SJCRH30 (cell line): Measurements from ENCODE around the gene ANKHD1. TPM values are rescaled to one million over a fixed set of nuclear protein-coding genes. Genes with fewer than 3 reads are reported as not detected.

ENCODE experiments used
- DNase-seq, 2 experiments: peaks; one replicate each; pipeline ENCODE4 v3.0.0-alpha.2; 2015 to 2020
- H3K27ac ChIP-seq: fragments of 250-450 bp; sonication (Bioruptor Pico); 2 replicates; pipeline ENCODE4 v1.5.1; 2020; ENCODE audit warnings: mild to moderate bottlenecking, moderate library complexity
- H3K27me3 ChIP-seq: fragments of 250-450 bp; sonication (Bioruptor Pico); 2 replicates; pipeline ENCODE4 v1.5.1; 2020; ENCODE audit warnings: mild to moderate bottlenecking, moderate library complexity
- H3K36me3 ChIP-seq: fragments of 250-450 bp; sonication (Bioruptor Pico); 2 replicates; pipeline ENCODE4 v1.5.1; 2020; ENCODE audit warnings: mild to moderate bottlenecking, moderate library complexity
- H3K4me1 ChIP-seq: fragments of 250-450 bp; sonication (Bioruptor Pico); 2 replicates; pipeline ENCODE4 v1.5.1; 2020; ENCODE audit warnings: mild to moderate bottlenecking, moderate library complexity
- H3K4me3 ChIP-seq: fragments of 250-450 bp; sonication (Bioruptor Pico); 2 replicates; pipeline ENCODE4 v1.5.1; 2020; ENCODE audit warnings: mild to moderate bottlenecking, moderate library complexity
- H3K9me3 ChIP-seq: fragments of 250-450 bp; sonication (Bioruptor Pico); replicated peaks from 2 replicates; pipeline ENCODE4 v1.5.1; 2020; ENCODE audit warnings: mild to moderate bottlenecking, moderate library complexity
- total RNA-seq: library from RNA; depleted of rRNA; stranded (reverse); fragments of >200 nt; shearing (Covaris generic); gene quantifications from 2 replicates; pipeline ENCODE4 v1.2.3, GENCODE V29; 2014

ANKHD1 gene
- total RNA-seq, 1 experiment from 2014 or later: 106 TPM

DNA sequence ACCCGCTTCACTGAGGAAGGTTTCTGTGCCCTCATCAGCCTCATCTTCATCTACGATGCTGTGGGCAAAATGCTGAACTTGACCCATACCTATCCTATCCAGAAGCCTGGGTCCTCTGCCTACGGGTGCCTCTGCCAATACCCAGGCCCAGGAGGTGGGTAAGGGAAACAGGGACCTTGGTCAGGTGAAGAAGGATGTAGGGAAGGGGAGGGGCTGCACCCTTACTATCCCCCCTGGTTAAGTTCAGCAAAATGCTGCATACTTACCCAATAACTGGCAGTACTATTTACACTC, 37.2 kb upstream of the ANKHD1 start:
- Histone ChIP-seq H3K9me3 (no peaks in the 10 kb centered on the region), H3K4me1 (no peaks in the 10 kb centered on the region), H3K27ac (no peak overlapping the region), H3K36me3 (no peaks in the 10 kb centered on the region), H3K4me3 (no peak overlapping the region), H3K27me3 (no peaks in the 10 kb centered on the region; the same call in 1 of the 2 replicates)
- no peak for DNase-seq

DNA sequence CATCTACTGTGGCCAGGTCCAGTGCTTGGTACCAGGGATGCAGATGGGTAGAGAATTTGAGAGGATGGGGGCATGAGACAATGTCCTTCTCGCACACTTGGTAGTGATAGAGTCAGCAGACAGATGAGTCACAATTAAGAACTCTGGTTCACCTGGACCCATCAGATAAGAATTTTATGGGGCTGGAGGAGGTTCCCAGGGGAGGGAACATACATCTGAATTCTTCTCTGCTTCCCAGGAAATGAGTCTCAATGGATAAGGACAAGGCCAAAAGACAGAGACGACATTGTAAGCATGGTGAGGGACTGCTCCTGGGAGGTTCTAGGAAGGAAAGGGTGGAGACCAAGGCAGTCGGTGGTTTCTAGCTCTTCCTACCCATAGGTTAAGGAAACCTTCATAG, 36.4 kb upstream of the ANKHD1 start:
- Histone ChIP-seq H3K4me1 (no peaks in the 10 kb centered on the region), H3K27me3 (no peaks in the 10 kb centered on the region; the same call in 1 of the 2 replicates), H3K4me3 (no peak overlapping the region), H3K36me3 (no peaks in the 10 kb centered on the region), H3K9me3 (no peaks in the 10 kb centered on the region), H3K27ac (no peak overlapping the region)
- DNase-seq: no peak

DNA sequence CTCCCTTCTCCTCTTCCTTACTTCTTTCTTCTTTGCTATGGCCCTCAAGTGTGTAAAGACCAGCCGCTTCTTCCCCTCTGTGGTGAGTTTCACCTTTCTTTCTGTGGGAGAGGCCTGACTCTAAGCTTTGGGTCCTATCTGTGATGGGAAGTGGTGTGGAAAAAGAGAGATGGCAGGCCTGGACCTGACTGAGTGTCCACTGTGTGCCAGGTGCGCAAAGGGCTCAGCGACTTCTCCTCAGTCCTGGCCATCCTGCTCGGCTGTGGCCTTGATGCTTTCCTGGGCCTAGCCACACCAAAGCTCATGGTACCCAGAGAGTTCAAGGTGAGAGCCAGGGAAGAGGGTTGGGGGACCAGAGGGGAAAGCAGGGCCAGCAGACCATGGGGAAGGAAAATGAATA, 35.7 kb upstream of the ANKHD1 start:
- H3K4me3 ChIP-seq: no peak overlapping the region
- no peaks in the 10 kb centered on the region for H3K4me1 ChIP-seq
- no peaks in the 10 kb centered on the region for H3K36me3 ChIP-seq
- H3K27ac ChIP-seq: no peak overlapping the region
- H3K9me3 ChIP-seq: no peaks in the 10 kb centered on the region
- DNase-seq: no peak
- no peaks in the 10 kb centered on the region; the same call in 1 of the 2 replicates for H3K27me3 ChIP-seq

DNA sequence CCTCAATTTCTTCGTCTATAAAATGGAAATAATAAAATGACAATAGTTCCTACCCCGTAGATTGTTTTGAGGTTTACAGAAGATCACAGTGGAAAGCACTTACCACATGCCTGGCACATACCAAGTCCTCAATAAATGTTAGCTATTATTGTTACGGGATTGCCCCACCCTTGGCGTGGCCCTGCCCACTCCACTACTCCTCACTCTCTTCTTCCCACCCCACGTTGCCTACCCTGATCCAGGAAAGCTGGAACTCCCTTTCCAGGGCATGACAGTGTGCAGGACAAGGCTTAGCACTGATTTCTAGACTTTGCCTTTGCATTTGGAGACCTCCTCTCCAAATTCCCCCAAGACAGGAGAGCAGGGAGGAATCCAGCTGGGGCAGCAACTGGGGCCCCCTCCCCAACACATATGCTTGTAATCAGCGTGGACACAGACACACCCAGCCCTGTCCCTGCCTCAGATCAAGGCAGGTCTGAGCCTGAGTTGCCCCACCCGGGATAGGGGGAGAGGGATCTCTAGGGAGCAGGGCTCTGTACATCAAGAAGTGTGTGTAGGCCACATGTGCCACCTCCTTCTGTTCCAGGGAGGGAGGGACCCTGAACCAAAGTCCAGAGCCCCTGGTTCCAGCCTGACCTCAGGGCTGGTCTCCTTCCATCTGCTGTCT, 34.9 kb upstream of the ANKHD1 start:
- H3K4me1 ChIP-seq: no peaks in the 10 kb centered on the region
- H3K27me3 ChIP-seq: no peaks in the 10 kb centered on the region; the same call in 1 of the 2 replicates
- no peak overlapping the region for H3K27ac ChIP-seq
- no peak for DNase-seq
- no peaks in the 10 kb centered on the region for H3K9me3 ChIP-seq
- H3K4me3 ChIP-seq: no peak overlapping the region
- no peaks in the 10 kb centered on the region for H3K36me3 ChIP-seq

DNA sequence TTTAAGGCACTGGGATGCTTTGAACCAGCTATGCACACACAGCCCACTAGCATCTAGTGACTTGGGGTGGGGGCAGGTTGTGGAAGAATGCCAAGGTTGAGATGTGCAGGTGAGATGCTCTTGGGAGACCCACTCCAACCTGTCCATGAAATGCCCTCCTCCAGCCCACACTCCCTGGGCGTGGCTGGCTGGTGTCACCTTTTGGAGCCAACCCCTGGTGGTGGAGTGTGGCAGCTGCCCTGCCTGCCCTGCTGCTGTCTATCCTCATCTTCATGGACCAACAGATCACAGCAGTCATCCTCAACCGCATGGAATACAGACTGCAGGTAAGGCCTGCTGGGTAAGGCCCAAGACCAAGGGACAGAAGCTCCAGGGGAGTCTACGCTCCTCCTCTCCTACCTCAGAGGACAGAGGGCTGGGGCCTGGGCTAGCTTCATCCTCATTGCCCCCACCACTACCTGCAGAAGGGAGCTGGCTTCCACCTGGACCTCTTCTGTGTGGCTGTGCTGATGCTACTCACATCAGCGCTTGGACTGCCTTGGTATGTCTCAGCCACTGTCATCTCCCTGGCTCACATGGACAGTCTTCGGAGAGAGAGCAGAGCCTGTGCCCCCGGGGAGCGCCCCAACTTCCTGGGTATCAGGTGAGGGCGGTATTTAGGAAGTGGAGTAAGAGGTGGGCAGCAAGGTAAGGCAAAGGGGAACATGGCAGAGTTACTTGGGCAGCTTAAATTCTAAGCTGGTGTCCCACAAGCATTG, 34.2 kb upstream of the ANKHD1 start:
- no peak for DNase-seq
- H3K36me3 ChIP-seq: no peaks in the 10 kb centered on the region
- H3K27me3 ChIP-seq: no peaks in the 10 kb centered on the region; the same call in 1 of the 2 replicates
- H3K4me3 ChIP-seq: no peak overlapping the region
- no peak overlapping the region for H3K27ac ChIP-seq
- H3K4me1 ChIP-seq: no peaks in the 10 kb centered on the region
- no peaks in the 10 kb centered on the region for H3K9me3 ChIP-seq

DNA sequence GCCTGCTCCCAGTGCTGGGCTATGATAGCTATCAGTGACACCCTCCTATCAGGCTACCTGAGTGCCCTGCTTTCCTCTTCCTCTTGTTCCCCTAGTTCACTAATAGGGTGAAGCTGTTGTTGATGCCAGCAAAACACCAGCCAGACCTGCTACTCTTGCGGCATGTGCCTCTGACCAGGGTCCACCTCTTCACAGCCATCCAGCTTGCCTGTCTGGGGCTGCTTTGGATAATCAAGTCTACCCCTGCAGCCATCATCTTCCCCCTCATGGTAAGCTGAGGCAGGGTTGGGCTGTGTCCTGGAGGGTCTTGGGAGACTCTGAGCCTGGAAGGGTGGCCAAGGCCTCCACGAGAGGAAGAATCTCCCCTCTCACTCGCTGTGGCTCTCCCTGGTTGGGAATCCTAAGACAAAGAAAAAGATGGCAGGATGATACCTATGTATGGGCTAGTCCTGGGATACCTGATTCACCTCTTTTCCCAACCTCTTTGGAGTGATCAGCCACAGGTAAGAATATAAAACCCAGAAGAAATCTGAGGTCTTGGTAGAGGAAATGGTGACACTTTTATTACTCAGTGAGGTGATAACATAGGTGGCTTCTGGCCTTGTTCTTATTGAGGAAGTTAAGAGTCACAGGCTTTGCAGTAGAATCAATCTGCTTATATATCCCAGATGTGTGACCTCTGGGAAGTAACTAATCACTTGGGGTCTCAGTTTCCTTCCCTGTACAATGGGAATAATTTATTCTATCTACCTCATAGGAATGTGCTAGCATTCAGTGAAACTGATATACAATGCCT, 30.1 kb upstream of the ANKHD1 start:
- no peaks in the 10 kb centered on the region for H3K9me3 ChIP-seq
- H3K27me3 ChIP-seq: no peaks in the 10 kb centered on the region; the same call in 1 of the 2 replicates
- DNase-seq: no peak
- H3K27ac ChIP-seq: no peak overlapping the region
- no peak overlapping the region for H3K4me3 ChIP-seq
- H3K4me1 ChIP-seq: peaks cover 3% of the 10 kb centered on the region; the same call in 1 of the 2 replicates
- no peaks in the 10 kb centered on the region for H3K36me3 ChIP-seq

DNA sequence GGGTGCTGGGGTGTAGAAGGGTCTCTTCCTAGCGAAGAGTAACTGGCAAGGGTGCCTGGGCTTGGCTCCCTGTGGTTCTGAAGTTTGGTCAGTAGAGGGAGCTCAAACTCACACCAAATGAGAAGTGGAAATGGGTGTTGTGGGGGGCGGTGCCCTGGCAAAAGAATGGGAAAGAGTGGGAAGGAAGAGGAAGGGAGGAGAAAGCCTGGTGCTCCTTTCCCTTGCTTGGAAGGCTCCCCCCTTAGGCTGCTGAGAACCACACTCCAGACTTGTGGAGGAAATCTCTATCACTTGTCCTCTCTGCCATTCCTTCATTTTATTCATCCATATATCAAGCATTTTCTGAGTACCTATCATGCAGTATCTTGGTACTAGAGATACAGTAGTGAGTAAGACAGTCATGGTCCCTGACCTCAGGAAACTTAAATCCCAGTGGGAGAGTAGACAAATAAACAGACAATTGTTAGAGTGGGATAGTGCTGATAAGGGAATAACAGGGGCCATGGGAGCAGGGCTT, 28.6 kb upstream of the ANKHD1 start:
- H3K36me3 ChIP-seq: no peaks in the 10 kb centered on the region
- no peaks in the 10 kb centered on the region for H3K9me3 ChIP-seq
- H3K4me1 ChIP-seq: peaks cover 3% of the 10 kb centered on the region; the same call in 1 of the 2 replicates
- no peak overlapping the region for H3K27ac ChIP-seq
- no peaks in the 10 kb centered on the region; the same call in 1 of the 2 replicates for H3K27me3 ChIP-seq
- no peak overlapping the region for H3K4me3 ChIP-seq
- peak; percentile 81 to 89 for DNase-seq

DNA sequence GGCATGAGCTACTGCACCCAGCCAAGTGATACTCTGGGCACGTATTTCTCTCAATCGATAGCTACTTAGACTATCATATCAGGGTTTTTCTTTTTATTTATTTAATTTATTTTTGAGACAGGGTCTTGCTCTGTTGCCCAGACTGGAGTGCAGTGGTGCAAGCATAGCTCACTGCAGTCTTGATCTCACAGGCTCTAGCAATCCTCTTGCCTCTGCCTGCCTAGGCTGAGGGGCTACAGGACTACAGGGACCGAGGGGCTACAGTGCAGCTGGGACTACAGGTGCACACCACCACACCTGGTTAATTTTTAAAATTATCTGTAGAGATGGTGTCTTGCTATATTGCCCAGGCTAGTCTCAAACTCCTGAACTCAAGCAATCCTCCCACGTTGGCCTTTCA, 20.3 kb upstream of the ANKHD1 start:
- H3K4me3 ChIP-seq: no peak overlapping the region
- DNase-seq: no peak
- H3K36me3 ChIP-seq: no peaks in the 10 kb centered on the region
- no peaks in the 10 kb centered on the region for H3K9me3 ChIP-seq
- no peak overlapping the region for H3K27ac ChIP-seq
- no peaks in the 10 kb centered on the region for H3K4me1 ChIP-seq
- H3K27me3 ChIP-seq: no peaks in the 10 kb centered on the region

DNA sequence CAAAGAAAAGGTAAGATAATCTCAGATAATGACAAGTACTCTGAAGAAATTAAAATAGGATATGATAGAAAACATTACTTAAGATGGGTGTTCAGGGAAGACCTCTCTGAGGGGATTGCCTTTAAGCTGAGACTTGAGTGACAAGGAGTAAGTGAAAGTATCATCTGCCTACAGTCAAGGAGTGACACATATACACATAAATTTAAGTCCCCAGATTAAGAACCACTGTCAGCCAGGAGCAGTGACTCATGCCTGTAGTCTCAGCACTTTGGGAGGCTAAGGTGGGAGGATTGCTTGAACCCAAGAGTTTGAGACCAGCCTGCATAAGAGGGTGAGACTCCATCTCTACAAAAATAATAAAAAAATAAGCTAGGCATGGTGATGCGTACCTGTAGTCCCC, 19.7 kb upstream of the ANKHD1 start:
- H3K36me3 ChIP-seq: no peaks in the 10 kb centered on the region
- H3K9me3 ChIP-seq: no peaks in the 10 kb centered on the region
- DNase-seq: no peak
- H3K4me3 ChIP-seq: no peak overlapping the region
- H3K4me1 ChIP-seq: no peaks in the 10 kb centered on the region
- H3K27ac ChIP-seq: no peak overlapping the region
- H3K27me3 ChIP-seq: no peaks in the 10 kb centered on the region

DNA sequence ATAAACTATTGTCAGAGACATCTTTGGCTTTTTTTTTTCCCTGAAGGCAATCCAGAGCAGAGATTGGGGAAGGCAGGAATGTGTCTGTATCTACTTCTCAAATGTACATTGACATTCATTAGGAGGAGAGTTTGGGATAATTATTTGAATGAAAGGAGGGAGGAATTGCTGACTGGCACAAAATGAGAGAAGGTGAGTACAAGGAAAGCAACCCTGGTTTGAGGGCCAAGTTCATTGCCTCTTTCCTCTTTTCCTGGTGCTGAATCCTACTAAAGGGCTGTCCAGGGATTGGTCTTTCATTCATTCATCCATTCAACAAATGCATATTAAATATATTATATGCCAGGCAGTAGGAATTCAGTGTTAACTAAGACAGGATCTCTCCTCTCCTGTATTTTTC, 18.8 kb upstream of the ANKHD1 start:
- Histone ChIP-seq H3K27me3 (no peaks in the 10 kb centered on the region), H3K4me1 (no peaks in the 10 kb centered on the region), H3K27ac (no peak overlapping the region), H3K4me3 (no peak overlapping the region), H3K36me3 (no peaks in the 10 kb centered on the region), H3K9me3 (no peaks in the 10 kb centered on the region)
- DNase-seq: no peak

DNA sequence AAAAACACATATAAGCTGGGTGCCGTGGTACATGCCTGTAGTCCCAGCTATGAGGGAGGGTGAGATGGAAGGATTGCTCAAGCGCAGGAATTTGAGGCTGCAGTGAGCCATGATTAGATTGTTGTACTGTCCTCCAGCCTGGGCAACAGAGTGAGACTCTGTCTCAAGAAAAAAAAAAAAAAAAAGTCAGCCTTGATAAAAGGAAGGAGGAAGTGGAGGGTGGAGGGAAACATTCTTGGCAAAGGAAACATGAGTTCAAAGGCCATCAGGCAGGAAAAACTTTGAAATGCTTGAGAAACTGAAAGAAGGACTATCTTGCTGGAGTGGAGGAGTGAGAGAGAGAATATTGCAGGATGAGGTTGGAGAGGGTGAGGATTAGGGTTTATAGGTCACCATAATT, 18.3 kb upstream of the ANKHD1 start:
- no peaks in the 10 kb centered on the region for H3K36me3 ChIP-seq

DNA sequence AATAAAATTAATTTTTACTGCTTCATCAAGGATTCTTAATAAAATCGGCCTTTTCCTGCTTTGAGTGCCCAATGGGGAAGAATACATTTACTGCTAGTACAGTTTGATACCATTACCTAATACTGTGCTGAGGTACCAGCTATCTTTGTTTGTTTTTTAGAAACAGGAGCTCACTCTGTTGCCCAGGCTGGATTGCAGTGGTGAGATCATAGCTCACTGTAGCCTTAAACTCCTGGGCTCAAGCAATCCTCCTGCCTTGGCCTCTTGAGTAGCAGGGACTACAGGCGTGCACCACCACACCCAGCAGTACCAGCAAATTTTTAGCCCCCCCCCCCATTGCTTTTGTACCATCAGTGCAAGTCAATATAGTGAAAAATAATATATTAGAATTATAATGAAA, 13.6 kb upstream of the ANKHD1 start:
- no peaks in the 10 kb centered on the region for H3K9me3 ChIP-seq
- DNase-seq: no peak
- no peak overlapping the region for H3K27ac ChIP-seq
- H3K4me3 ChIP-seq: no peak overlapping the region
- no peaks in the 10 kb centered on the region for H3K27me3 ChIP-seq
- H3K36me3 ChIP-seq: no peaks in the 10 kb centered on the region
- H3K4me1 ChIP-seq: no peaks in the 10 kb centered on the region

More for the DNA sequence above, 18.3 kb upstream of the ANKHD1 start:
- no peaks in the 10 kb centered on the region for H3K9me3 ChIP-seq
- no peak overlapping the region for H3K27ac ChIP-seq
- no peak for DNase-seq
- no peak overlapping the region for H3K4me3 ChIP-seq
- H3K27me3 ChIP-seq: no peaks in the 10 kb centered on the region
- H3K4me1 ChIP-seq: no peaks in the 10 kb centered on the region

DNA sequence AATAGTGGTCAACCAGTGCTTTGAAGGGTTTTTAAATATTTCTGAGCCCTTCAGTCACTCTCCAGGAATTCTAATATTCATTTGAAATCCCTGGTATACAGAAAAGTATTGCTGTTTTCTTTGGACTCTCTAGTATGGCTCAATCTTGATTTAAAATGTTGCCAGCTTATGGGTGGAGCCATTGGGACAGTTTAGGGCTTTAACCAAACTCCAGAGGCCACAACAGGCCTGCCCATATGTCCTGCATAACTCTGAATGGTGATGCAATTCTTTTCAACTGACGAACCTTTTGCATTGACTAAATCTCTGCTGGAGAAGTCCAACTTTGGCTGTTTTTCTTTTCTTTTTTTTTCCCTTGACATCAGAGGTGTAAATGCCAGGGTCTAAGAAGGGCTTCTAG, 10.3 kb upstream of the ANKHD1 start:
- H3K4me1 ChIP-seq: no peaks in the 10 kb centered on the region
- DNase-seq: no peak

DNA sequence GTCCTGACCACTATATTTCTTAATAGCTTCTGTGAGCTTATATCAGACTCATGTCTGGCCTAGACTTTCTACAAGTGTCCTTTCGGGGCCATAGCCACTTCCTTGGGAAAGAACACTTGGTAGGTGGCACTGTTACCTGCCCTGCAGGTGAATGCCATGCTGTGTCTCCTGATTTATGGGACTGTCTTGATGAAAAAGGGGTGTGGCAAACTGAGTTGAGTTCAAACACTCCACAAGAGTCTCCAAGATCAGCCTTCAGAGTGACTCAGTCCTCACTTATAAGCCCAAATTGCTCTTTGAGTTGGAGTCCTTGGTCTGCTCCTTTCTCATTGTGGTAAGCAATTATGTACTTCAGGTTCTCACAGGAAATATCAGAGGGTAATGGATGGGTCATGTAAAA, 9.9 kb upstream of the ANKHD1 start:
- no peak overlapping the region for H3K4me3 ChIP-seq
- H3K27ac ChIP-seq: no peak overlapping the region
- H3K4me1 ChIP-seq: no peaks in the 10 kb centered on the region
- H3K9me3 ChIP-seq: no peaks in the 10 kb centered on the region
- H3K27me3 ChIP-seq: no peaks in the 10 kb centered on the region
- H3K36me3 ChIP-seq: no peaks in the 10 kb centered on the region
- no peak for DNase-seq

More for the DNA sequence above, 10.3 kb upstream of the ANKHD1 start:
- Histone ChIP-seq H3K36me3 (no peaks in the 10 kb centered on the region), H3K27me3 (no peaks in the 10 kb centered on the region), H3K4me3 (no peak overlapping the region), H3K9me3 (no peaks in the 10 kb centered on the region), H3K27ac (no peak overlapping the region)

DNA sequence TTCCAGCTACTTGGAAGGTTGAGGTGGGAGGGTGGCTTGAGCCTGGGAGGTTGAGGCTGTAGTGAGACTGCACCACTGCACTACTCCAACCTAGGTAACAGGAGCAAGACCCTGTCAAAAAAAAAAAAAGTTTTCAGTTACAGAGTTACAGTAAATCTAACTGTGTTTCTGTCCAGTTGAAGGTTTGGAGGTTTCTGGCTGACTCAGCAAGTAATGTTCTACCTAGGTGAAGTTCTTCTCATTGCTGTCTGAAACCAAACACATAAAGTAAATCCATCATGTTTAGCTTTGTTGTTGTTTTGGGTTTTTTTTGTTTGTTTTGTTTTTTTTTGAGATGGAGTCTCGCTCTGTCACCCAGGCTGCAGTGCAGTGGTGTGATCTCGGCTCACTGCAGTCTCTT, 7.9 kb upstream of the ANKHD1 start:
- Histone ChIP-seq H3K27me3 (no peaks in the 10 kb centered on the region), H3K4me1 (no peaks in the 10 kb centered on the region)
- no peak for DNase-seq

More for the DNA sequence above, 7.9 kb upstream of the ANKHD1 start:
- no peak overlapping the region for H3K27ac ChIP-seq
- no peak overlapping the region for H3K4me3 ChIP-seq
- H3K36me3 ChIP-seq: no peaks in the 10 kb centered on the region
- H3K9me3 ChIP-seq: no peaks in the 10 kb centered on the region
